Loucy (cell line): ENCODE results near the gene C1QBP.
A peak's percentile ranks its signal among the peaks of the same experiment; 100 is the strongest.

Source experiments
- H2AFZ ChIP-seq: fragments of 200-600 bp; sonication (generic); 2 replicates; pipeline ENCODE4 v1.6.0; 2016; ENCODE audit warnings: antibody characterized with exemption, mild to moderate bottlenecking, low read length, moderate library complexity
- H3F3A ChIP-seq: fragments of 200-600 bp; 2 replicates; pipeline ENCODE4 v1.6.0; 2016; ENCODE audit warnings: antibody characterized with exemption, low read depth, mild to moderate bottlenecking
- H3K27me3 ChIP-seq: fragments of 200-600 bp; sonication (generic); 2 replicates; pipeline ENCODE4 v1.6.1; 2014; ENCODE audit warnings: low read length, mild to moderate bottlenecking; ENCODE audit not compliant: insufficient read depth, poor library complexity, severe bottlenecking
- H3K36me3 ChIP-seq: fragments of 200-600 bp; sonication (generic); 2 replicates; pipeline ENCODE4 v1.6.1; 2016; ENCODE audit warnings: low read length; ENCODE audit not compliant: insufficient read depth
- H3K4me1 ChIP-seq: fragments of 200-600 bp; sonication (generic); 2 replicates; pipeline ENCODE4 v1.5.1; 2014; ENCODE audit warnings: low read length, mild to moderate bottlenecking; ENCODE audit not compliant: insufficient read depth, poor library complexity, severe bottlenecking
- H3K4me2 ChIP-seq: fragments of 200-600 bp; sonication (generic); 2 replicates; pipeline ENCODE4 v1.6.0; 2014; ENCODE audit warnings: antibody characterized with exemption, low read length, low read depth, mild to moderate bottlenecking; ENCODE audit not compliant: poor library complexity, severe bottlenecking
- H3K4me3 ChIP-seq: fragments of 200-600 bp; sonication (generic); 2 replicates; pipeline ENCODE4 v1.5.1; 2014; ENCODE audit warnings: low read length, mild to moderate bottlenecking, mixed read lengths; ENCODE audit not compliant: poor library complexity, severe bottlenecking
- H3K79me2 ChIP-seq: fragments of 200-600 bp; sonication (generic); 2 replicates; pipeline ENCODE4 v1.6.1; 2014; ENCODE audit warnings: low read length; ENCODE audit not compliant: insufficient read depth
- H3K9ac ChIP-seq: fragments of 200-600 bp; sonication (generic); 2 replicates; pipeline ENCODE4 v1.6.0; 2014; ENCODE audit warnings: mild to moderate bottlenecking, low read depth, low read length, moderate library complexity; ENCODE audit not compliant: poor library complexity, severe bottlenecking
- H3K9me2 ChIP-seq: fragments of 200-600 bp; sonication (generic); replicated peaks from 2 replicates; pipeline ENCODE4 v1.6.1; 2016; ENCODE audit warnings: low read depth, low read length, mixed read lengths
- H3K9me3 ChIP-seq: fragments of 200-600 bp; sonication (generic); 2 replicates; pipeline ENCODE4 v1.6.1; 2014; ENCODE audit warnings: mild to moderate bottlenecking, antibody characterized with exemption, low read length, low read depth; ENCODE audit not compliant: insufficient read depth
- H4K20me1 ChIP-seq: fragments of 200-600 bp; sonication (generic); 2 replicates; pipeline ENCODE4 v1.6.0; 2014; ENCODE audit warnings: antibody characterized with exemption, low read length, mild to moderate bottlenecking; ENCODE audit not compliant: insufficient read depth, poor library complexity, severe bottlenecking
- EZH2phosphoT487 ChIP-seq: fragments of 200-600 bp; IDR thresholded peaks from 2 replicates; pipeline ENCODE4 v1.6.1; 2018; ENCODE audit warnings: antibody characterized with exemption, mild to moderate bottlenecking, moderate library complexity, borderline replicate concordance
- TF ChIP-seq, protein P1 (sequence below): fragments of 200-600 bp; sonication (generic); conservative IDR thresholded peaks from 2 replicates; pipeline ENCODE4 v1.5.1; 2014; ENCODE audit warnings: mild to moderate bottlenecking, antibody characterized with exemption, low read length

C1QBP gene, protein sequence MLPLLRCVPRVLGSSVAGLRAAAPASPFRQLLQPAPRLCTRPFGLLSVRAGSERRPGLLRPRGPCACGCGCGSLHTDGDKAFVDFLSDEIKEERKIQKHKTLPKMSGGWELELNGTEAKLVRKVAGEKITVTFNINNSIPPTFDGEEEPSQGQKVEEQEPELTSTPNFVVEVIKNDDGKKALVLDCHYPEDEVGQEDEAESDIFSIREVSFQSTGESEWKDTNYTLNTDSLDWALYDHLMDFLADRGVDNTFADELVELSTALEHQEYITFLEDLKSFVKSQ

DNA sequence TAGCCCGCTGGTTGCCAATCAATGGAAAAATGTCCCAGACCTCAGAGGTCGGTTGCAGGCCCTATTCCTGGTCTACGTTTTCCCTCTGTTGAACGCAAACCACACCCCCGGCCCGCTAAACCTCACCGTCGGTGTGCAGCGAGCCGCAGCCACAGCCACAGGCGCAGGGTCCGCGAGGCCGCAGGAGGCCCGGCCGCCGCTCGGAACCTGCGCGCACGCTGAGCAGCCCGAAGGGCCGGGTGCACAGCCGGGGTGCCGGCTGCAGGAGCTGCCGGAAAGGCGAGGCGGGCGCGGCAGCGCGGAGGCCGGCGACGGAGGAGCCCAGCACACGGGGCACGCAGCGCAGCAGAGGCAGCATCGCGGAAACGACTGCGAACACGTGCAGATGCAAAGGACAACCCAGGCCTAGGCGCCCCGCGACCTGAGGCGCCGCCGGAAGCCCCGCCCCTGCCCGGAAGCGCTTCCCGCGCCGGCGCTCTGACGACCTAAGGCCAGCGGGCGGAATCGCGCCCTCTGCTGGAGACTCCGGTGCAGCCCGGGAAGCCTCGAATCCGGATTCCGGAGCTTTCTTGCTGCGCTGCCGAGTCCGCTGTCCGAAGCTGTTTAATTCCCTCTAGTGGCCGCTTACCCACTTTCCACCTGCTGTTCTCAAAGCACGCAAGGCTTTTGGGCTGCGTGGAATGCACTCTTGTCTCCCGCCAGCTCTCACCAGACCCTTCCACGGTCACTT, at the start of gene C1QBP:
Gene C1QBP, minus strand, starts transcription at position 440 of the 730 bp plus-strand sequence. Its CDS starts 82 bp downstream, at position 358.
- Histone ChIP-seq H3K79me2 (peaks cover 45% of the 10 kb centered on the region), H3K9me3 (no peaks in the 10 kb centered on the region), H3K4me2 (peak within 1 kb of the TSS; percentile 97), H3K36me3 (peaks cover 38% of the 10 kb centered on the region; the same call in 1 of the 2 replicates), H3F3A (no peaks in the 10 kb centered on the region), H4K20me1 (peaks cover 39% of the 10 kb centered on the region), H3K9me2 (no peaks in the 10 kb centered on the region), H3K4me1 (peaks cover 32% of the 10 kb centered on the region), H3K4me3 (peak within 1 kb of the TSS; percentile 90), H2AFZ (peak within 1 kb of the TSS; percentile 72), H3K9ac (peak within 1 kb of the TSS; percentile 94), H3K27me3 (no peaks in the 10 kb centered on the region)
- TF ChIP-seq EZH2phosphoT487: no peak
- TF ChIP-seq, protein P1, sequence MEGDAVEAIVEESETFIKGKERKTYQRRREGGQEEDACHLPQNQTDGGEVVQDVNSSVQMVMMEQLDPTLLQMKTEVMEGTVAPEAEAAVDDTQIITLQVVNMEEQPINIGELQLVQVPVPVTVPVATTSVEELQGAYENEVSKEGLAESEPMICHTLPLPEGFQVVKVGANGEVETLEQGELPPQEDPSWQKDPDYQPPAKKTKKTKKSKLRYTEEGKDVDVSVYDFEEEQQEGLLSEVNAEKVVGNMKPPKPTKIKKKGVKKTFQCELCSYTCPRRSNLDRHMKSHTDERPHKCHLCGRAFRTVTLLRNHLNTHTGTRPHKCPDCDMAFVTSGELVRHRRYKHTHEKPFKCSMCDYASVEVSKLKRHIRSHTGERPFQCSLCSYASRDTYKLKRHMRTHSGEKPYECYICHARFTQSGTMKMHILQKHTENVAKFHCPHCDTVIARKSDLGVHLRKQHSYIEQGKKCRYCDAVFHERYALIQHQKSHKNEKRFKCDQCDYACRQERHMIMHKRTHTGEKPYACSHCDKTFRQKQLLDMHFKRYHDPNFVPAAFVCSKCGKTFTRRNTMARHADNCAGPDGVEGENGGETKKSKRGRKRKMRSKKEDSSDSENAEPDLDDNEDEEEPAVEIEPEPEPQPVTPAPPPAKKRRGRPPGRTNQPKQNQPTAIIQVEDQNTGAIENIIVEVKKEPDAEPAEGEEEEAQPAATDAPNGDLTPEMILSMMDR: peak; percentile 84

DNA sequence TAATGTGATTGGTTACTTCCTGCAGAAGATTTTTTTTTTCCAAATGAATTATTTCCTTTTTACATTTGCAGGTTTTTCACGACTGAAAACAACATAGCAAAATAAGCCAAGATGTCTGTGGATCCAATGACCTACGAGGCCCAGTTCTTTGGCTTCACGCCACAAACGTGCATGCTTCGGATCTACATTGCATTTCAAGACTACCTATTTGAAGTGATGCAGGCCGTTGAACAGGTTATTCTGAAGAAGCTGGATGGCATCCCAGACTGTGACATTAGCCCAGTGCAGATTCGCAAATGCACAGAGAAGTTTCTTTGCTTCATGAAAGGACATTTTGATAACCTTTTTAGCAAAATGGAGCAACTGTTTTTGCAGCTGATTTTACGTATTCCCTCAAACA, 49.8 kb upstream of the C1QBP start:
- Histone ChIP-seq H3K79me2 (peaks cover 56% of the 10 kb centered on the region), H3K4me2 (peak overlapping the region; percentile 85), H3K27me3 (no peaks in the 10 kb centered on the region), H2AFZ (no peak overlapping the region), H3K4me3 (no peak overlapping the region), H3K9me2 (no peaks in the 10 kb centered on the region), H4K20me1 (peaks cover 50% of the 10 kb centered on the region), H3F3A (0 out of 2 replicates have a peak, but pooled peaks cover 3% of the 10 kb centered on the region), H3K9me3 (no peaks in the 10 kb centered on the region), H3K9ac (no peak overlapping the region), H3K36me3 (peaks cover 25% of the 10 kb centered on the region; the same call in 1 of the 2 replicates), H3K4me1 (peaks cover 23% of the 10 kb centered on the region)
- TF ChIP-seq, protein P1: no peak
- TF ChIP-seq EZH2phosphoT487: no peak

DNA sequence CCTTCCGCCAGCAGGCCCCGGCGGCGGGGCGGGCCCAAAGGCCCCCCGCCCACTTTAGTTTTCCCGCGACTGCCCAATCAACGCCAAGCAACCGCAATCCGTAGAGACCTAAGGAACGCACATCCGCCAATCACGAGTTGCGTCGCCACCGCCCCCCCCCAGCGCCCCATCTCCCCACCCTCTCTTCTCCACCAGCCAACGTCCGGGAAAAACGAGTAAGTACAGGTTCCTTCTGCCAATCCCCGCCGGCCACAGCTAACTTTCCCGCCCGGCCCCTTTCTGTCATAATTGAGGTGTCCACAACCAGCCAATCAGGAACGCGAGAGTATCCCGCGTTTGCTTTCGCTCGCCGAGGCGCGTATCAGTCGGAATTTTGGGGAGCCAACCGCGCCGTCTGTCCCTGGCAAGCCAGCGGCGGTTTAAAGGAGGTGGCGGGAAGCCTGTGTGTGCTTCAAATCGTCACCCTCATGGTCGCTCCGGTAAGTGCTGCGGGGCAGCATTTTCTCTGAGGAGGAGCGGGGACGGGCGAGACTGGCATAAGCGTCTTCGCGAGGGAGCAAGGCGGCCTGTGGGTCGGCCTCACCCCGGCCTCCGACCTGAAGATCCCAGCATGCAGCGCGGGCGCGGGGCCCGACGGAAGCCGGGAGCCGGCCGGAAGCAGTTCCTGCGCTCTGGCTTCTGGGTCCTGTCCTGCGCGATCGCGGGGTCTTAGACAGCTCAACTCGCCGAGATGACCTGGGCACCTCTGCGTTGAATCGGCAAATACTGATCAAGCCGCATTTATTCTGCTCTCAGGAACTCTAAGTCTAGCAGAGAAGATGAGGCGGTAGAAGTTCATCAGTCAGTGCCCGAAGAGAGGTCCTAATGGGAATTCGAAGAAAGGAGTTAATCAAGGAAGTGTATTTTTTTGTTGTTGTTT, 47.5 kb upstream of the C1QBP start, which contains the start of gene MIS12:
Gene MIS12, plus strand, starts transcription at position 361 of the 919 bp plus-strand sequence. CDS start 2,297 bp downstream, outside the sequence.
- Histone ChIP-seq H3K4me1 (peaks cover 37% of the 10 kb centered on the region), H3K9me3 (no peaks in the 10 kb centered on the region), H3F3A (0 out of 2 replicates have a peak, but pooled peaks cover 3% of the 10 kb centered on the region), H3K4me2 (peak within 1 kb of the TSS; percentile 93), H4K20me1 (peaks cover 63% of the 10 kb centered on the region), H3K36me3 (peaks cover 40% of the 10 kb centered on the region), H3K9me2 (no peaks in the 10 kb centered on the region), H3K4me3 (peak within 1 kb of the TSS; percentile 99), H3K9ac (peak within 1 kb of the TSS; percentile 99), H3K27me3 (no peaks in the 10 kb centered on the region), H3K79me2 (peaks cover 76% of the 10 kb centered on the region), H2AFZ (peak within 1 kb of the TSS; percentile 91)
- TF ChIP-seq, protein P1: no peak
- no peak for TF ChIP-seq EZH2phosphoT487
